HG03175 (cell line): ENCODE results near the gene KIAA0408.
A peak's percentile ranks its signal among the peaks of the same experiment; 100 is the strongest.

Source experiments
- ATAC-seq: cut with Tn5 transposase; IDR thresholded peaks from one replicate; pipeline ENCODE4 v1.9.1; 2021; ENCODE audit warnings: mild to moderate bottlenecking, moderate library complexity; ENCODE audit not compliant: unreplicated experiment

Gene KIAA0408

GRCh38 chr6:127459231-127459641 is at the start of gene KIAA0408:
TSS of gene KIAA0408 (minus strand) at chr6:127459389. CDS start at chr6:127453981, 5,408 bp downstream.
- ATAC-seq = no peak

DNA sequence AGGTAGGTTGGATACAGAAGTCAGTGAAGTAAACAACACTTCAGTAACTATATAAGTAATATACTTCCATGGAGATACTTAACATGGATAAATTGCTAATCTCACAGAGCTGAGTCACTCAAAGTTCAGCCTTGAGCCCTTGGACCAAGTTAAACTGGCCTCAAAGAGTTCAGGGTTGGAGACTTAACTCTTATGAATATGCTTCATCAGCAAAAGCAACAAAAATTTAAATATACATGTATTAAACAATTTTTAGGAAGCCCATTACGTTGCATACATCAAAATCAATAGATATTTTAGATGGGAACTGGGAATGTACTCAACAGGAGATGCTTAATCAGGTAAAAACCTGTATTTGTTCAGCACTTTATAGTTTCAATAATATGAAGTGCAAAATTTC is 47.7 kb upstream of the KIAA0408 start:
- ATAC-seq = no peak

- no peak for ATAC-seq
Measured at GRCh38 chr6:127503022-127503421, 43.8 kb upstream of the KIAA0408 start.

GRCh38 chr6:127497410-127497809 is 38.2 kb upstream of the KIAA0408 start:
- no peak for ATAC-seq

- no peak for ATAC-seq
Measured at GRCh38 chr6:127496471-127496870, 37.3 kb upstream of the KIAA0408 start.

DNA sequence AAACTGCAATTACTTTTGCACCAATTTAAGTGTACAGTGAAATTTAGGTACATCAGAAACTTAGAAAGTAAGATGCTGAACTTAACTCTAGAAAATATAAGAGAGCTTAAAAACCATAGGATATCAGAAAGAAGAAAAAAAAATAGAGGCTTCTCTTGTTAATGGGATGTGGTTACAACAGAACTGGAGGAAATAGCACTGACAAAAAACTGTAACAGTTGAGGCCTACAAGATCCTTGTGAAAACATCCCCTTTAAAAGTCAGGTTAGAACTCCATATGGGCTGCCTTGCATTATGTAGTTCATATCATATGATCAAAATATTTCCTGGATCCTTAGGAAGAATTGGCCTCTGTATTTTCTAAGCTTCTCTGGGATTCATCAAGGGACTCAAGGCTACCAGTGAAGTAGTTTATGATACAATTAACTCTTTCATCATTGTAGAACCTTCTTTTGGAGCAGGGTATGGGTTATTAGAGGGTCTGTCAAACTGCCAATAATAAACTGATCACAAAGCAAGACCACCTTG is 35.1 kb upstream of the KIAA0408 start:
- ATAC-seq = no peak

GRCh38 chr6:127489248-127489647 is 30.1 kb upstream of the KIAA0408 start:
- no peak for ATAC-seq

- ATAC-seq = no peak
Measured at GRCh38 chr6:127486934-127487333, 27.7 kb upstream of the KIAA0408 start.

DNA sequence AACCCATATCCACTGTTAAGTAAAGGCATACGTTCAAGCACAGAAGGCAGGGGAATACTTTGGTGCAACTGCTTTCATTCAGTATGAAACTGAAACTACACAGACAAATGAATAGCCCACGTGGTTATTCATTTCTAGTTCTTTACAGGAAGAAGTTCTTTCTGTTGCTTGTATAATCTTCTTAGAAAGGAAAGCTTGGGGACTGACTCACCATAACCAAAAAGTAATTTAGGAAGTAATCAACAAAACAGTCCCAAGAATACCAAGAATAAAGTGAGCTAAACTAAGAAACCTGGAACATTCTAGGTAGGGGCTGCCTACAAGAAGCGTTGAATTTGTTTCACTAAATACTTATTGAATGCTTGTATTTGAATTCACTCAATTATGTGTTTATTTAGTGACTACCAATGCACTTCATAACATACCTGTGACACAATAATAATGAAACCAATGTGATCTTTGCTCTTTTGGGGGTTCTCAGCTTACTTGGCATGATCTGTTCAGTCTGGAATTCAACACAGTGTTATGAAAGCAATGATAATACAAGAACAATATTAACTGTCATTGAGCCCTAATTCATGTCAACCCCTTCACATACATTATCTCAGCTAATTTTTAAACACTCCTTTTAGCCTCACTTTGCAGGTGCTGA is 25.1 kb upstream of the KIAA0408 start:
- ATAC-seq = peak; percentile 99

DNA sequence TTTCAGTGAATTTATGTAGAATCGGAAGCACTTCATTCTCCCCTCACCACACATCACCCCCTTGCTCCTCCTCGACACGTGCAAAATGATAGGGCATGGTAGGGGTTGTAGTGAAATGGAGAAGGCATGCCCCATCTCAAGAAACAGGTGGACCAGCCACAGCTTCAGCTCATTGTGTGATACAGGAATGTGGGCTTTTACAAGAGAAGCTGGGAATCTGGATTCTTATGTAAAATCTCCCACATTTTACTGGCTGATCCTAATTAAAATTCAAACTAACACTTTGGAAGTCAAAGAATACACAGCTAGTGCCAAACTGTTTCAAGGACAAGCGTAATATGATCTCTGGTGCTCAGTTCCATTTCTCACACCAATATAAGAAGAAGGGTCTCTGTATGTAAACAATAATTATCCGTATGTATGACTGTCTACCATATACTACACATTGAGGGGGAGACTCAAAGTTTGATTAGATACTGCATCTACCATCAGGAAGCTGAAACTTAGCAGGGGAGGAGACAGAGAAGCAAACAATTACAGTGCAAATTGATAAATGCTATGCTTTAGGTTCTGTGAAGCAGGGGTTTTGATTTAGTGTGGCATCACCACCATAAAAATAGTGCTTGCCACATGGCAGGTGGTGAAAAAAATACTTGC is 24.3 kb upstream of the KIAA0408 start:
- peak; percentile 22 for ATAC-seq

DNA sequence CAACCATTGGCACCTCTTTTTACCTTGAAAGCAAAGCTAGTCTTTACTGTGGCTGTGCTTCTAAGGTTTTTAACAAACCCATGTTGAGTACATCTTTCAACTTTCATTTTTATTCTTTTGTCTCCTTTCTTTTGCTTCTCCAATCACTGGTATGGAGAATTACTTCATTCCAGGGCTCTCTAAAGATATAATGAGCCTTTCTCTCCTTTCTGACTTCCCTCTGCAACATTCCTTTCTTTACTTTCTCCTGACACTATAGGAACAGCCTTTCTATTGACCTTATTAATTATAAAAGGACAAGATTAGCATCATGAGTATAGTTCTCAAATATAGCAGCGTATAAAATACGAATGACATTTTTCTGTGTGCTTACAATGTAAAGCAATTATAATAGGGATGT is 23.1 kb upstream of the KIAA0408 start:
- no peak for ATAC-seq

GRCh38 chr6:127481628-127482027 is 22.4 kb upstream of the KIAA0408 start:
- ATAC-seq = no peak

DNA sequence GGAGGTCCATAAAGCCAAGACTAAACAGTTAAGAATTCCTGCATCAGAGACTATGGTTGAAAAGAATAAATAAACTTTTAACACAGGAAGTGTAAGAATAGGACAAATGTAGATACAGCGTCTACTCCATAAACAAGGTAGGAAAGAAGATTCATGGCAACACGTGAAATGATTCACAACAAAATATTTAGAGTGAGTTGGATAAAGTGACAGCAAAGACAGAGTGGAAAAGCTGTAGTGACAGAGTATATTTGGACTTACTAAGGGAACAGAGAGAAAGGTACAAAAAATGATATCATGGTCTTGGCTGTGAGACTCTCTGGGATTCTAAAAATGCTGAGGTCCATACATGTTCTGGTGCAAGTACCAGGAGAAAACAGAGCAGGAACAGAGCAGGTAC is 21.9 kb upstream of the KIAA0408 start:
- ATAC-seq = no peak

DNA sequence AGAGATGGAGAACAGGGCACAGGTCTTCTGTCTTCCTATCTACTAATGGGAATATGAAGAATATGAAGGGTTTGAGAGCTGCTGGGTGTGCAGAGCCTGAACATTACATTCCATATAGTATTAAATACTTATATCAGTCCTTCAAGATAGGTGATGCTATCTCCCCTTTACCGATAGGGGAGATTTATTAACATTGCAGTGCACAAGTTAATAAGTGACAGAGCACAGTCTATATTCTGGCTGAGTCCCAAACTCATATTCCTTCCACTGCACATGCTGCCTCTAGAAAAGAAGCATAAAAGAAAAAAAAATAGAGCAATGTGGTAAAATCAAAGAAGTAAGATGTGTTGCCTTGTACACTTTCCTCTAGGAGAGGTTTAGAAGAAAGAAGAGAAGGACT is 18.5 kb upstream of the KIAA0408 start:
- no peak for ATAC-seq

DNA sequence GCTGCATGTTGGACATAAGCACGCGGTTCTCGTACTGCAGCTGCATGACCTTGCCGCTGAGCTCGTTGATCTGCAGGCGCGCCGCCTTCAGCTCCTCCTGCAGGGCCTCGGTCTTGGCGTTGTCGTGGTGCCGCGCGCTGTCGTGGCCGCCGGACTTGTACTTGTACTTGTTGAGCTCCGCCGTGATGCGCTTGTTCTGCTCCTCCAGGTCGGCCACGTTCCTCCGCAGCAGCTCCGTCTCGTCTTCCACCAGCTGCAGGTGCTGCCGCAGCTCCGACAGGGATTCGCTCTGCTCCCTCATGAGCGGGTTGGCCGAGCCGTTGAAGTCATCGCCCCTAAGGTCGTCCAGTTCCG is 16.6 kb upstream of the KIAA0408 start:
- no peak for ATAC-seq

- no peak for ATAC-seq
Measured at GRCh38 chr6:127475135-127475822, 16.1 kb upstream of the KIAA0408 start.

DNA sequence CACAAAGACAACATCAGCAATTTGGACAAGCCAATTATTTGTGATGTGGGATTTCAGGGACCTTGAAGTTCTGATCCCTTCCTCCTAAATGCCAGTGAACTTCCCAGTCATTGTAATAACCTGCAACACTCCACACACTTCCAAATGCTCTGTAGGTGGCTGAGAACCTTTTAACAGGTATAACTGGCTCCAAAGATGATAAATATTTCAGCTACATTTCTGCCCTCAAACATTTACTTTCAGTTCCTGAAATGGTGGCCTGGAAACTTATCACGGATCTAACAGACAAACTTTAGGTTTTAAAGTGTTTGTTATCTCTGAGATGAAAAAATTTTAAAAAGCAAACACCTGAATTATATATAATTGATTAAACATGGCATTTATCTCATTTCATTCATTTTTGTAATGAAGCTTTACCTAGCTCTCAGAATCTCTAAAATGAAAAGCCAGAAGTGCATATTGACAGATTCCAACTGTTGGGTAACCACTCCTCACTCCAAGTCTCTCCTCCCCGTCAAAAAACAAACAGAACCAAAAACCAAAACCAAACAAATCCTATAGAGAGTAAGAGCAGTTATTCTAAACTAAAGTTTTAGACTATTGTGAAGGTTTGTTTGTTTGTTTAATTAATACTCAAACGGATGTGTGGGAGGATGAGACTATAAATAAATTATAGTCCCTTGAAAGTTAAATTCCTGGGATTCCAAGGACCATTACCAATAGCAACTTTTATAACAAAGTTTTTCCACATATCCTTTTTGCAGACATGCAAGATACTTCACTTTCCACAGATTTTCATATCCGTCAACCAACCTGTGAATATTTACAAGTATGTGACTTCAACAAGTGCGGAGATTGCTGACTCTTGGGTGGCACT is 12.4 kb upstream of the KIAA0408 start:
- ATAC-seq = no peak

DNA sequence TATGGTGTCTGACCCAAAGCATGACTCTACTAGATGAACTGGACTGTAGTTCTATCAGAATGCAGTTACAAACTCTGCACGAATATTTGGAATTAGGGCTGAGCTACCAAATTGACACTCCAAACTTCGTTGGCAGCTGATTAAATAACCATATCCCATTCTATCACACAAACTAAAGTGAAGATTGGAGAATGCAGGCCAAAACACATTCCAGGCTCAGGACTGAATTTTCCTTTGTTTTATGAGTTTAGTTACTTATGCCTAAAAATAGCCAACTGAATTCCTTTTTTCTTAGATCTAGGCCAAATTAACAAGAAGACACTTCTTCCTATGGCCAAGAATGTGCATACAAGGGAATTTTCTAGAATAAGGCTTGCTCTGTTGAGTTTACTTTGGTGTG is 9.7 kb upstream of the KIAA0408 start:
- no peak for ATAC-seq

- no peak for ATAC-seq
Measured at GRCh38 chr6:127466416-127466815, 7.2 kb upstream of the KIAA0408 start.

DNA sequence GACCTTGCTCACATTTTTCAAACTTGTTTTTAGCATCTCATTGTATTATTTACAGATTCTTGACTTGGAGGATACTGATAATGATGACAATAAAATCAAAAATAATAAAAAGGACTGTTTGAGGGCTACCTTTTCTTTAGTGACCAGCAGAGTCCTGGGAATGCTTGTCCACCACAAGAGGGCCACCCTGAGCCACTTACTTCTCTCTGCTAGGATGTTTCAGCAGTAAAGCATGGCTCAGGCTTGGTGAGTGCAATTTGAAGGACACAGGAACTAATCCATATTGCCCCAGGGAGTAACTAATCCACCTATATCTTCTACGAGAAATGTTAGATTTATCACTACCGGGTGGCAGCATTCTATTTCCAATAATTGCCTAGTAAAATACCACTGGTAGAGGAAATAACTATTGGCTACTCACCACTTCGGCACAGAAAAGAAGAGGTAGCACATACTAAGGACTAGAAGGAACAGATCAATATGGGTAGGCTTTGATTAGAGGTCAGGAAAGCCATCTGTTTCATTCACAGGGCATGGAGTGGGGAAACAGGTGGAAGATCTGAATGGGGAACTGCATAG is 5.8 kb upstream of the KIAA0408 start:
- ATAC-seq = peak; percentile 89
